HFFc6 (cell line): ENCODE results near the gene RPS17. TPM values are rescaled to one million over a fixed set of nuclear protein-coding genes. Genes with fewer than 3 reads are reported as not detected.

ENCODE experiments used
- DNase-seq: peaks from one replicate; pipeline ENCODE4 v3.0.0-alpha.2; 2018
- H3K27ac Mint-ChIP-seq: 2 replicates; pipeline ENCODE4 v1.8.0; 2020; ENCODE audit warnings: mild to moderate bottlenecking, mixed read lengths
- H3K27me3 Mint-ChIP-seq: 2 replicates; pipeline ENCODE4 v1.8.0; 2021; ENCODE audit warnings: mild to moderate bottlenecking, moderate library complexity, mixed read lengths; ENCODE audit not compliant: insufficient read depth
- H3K36me3 Mint-ChIP-seq: 2 replicates; pipeline ENCODE4 v1.8.0; 2021; ENCODE audit warnings: low read depth, mixed read lengths
- H3K4me1 Mint-ChIP-seq: 2 replicates; pipeline ENCODE4 v1.8.0; 2020; ENCODE audit warnings: low read depth, mixed read lengths
- H3K4me3 Mint-ChIP-seq: 2 replicates; pipeline ENCODE4 v1.8.0; 2020; ENCODE audit warnings: mild to moderate bottlenecking, moderate library complexity, mixed read lengths
- H3K9me3 Mint-ChIP-seq: 2 replicates; pipeline ENCODE4 v1.8.0; 2020; ENCODE audit warnings: mild to moderate bottlenecking, mixed read lengths
- total RNA-seq, 6 experiments: library from RNA; stranded (reverse); fragmentation: NEBNext Ultra II Directional; extraction: Animal tissue kit (Norgen Biotek cat#: 25700); gene quantifications; 2 replicates in 1 of 6; 3 replicates in 5 of 6; pipeline ENCODE4 v1.2.3, GENCODE V29; 2021
- TF ChIP-seq, protein P1 (sequence below): fragments of 200-600 bp; sonication (generic); IDR thresholded peaks from 2 replicates; pipeline ENCODE4 v1.5.0; 2021; ENCODE audit warnings: antibody characterized with exemption, mild to moderate bottlenecking

Gene RPS17
- total RNA-seq, 6 experiments from 2014 or later = 1,467 to 1,843 (median 1,822) TPM

GRCh38 chr15:82554849-82555248 is 14.6 kb upstream of the RPS17 start:
- Mint-ChIP-seq H3K27ac (no peak overlapping the region), H3K4me3 (no peak overlapping the region), H3K36me3 (no peaks in the 10 kb centered on the region), H3K27me3 (peaks cover 1% of the 10 kb centered on the region), H3K9me3 (no peaks in the 10 kb centered on the region), H3K4me1 (peaks cover 29% of the 10 kb centered on the region)
- TF ChIP-seq, protein P1, sequence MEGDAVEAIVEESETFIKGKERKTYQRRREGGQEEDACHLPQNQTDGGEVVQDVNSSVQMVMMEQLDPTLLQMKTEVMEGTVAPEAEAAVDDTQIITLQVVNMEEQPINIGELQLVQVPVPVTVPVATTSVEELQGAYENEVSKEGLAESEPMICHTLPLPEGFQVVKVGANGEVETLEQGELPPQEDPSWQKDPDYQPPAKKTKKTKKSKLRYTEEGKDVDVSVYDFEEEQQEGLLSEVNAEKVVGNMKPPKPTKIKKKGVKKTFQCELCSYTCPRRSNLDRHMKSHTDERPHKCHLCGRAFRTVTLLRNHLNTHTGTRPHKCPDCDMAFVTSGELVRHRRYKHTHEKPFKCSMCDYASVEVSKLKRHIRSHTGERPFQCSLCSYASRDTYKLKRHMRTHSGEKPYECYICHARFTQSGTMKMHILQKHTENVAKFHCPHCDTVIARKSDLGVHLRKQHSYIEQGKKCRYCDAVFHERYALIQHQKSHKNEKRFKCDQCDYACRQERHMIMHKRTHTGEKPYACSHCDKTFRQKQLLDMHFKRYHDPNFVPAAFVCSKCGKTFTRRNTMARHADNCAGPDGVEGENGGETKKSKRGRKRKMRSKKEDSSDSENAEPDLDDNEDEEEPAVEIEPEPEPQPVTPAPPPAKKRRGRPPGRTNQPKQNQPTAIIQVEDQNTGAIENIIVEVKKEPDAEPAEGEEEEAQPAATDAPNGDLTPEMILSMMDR = no peak
- no peak for DNase-seq

DNA sequence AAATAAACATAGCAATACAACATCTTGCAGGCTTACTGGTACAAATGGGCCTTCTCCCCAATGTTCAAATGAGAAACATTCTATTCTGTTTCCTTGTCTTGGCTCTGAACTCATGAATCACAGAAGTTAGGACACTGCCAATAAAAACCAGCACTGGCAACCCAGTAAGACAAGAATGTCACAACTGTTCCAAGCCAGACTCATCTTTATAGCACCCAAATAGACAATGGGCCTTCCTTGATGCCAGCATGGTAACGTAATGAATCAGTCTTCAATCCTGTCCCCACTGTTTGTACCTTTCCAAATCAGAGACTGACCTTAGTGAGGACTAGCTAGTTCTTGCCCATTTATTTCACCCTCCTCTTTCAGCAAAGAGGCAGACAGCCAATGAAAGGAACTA is 14.1 kb upstream of the RPS17 start:
- Mint-ChIP-seq H3K27ac (peak overlapping the region; percentile 22; the same call in 1 of the 2 replicates), H3K9me3 (no peaks in the 10 kb centered on the region), H3K27me3 (peaks cover 1% of the 10 kb centered on the region), H3K36me3 (no peaks in the 10 kb centered on the region), H3K4me3 (no peak overlapping the region), H3K4me1 (peaks cover 29% of the 10 kb centered on the region)
- TF ChIP-seq, protein P1 = no peak
- DNase-seq = peak; percentile 47

DNA sequence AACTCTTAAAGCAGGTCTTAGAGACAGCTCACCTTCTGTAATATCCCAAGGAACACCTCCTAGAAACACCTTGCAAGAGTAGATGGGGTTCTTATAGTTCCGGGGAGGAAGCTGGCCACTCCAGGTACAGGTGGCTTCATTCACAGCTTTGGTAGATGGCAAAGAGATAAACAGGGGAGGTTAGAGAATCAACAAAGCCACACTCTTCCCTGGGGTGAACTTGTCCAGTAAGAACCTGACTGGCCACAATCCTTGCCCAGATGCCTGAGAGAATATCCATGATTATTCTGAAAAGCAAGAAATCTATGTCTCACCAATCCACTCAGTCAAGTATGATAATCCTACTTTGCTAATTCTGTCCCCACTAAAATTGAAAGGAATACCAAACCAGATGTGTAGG is 13.6 kb upstream of the RPS17 start:
- no peaks in the 10 kb centered on the region for H3K9me3 Mint-ChIP-seq
- no peak for DNase-seq
- H3K36me3 Mint-ChIP-seq = no peaks in the 10 kb centered on the region
- peaks cover 1% of the 10 kb centered on the region for H3K27me3 Mint-ChIP-seq
- TF ChIP-seq, protein P1 = no peak
- H3K4me1 Mint-ChIP-seq = peaks cover 29% of the 10 kb centered on the region
- H3K4me3 Mint-ChIP-seq = no peak overlapping the region
- H3K27ac Mint-ChIP-seq = no peak overlapping the region

DNA sequence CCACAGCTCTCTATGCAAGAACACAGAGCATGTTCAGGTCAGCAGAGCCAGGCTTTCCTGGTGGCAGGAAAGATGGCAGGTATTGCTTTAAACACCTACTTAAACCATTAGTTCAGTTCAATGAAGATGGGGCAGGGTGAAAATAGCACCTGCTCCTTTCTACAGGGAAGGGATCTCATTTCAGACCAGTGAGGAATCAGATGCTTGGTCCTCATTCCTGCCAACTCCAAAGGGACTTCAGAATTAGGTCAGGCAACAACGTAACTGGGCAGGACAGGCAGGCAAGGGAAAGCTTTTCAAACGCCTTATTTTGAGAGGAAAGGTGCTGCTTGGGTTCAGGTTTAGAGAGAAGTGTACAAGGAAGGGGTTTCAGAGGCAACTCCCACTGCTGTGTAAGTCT is 12.6 kb upstream of the RPS17 start:
- Mint-ChIP-seq H3K9me3 (no peaks in the 10 kb centered on the region), H3K27ac (no peak overlapping the region), H3K4me3 (no peak overlapping the region), H3K27me3 (peaks cover 1% of the 10 kb centered on the region), H3K4me1 (peaks cover 29% of the 10 kb centered on the region), H3K36me3 (no peaks in the 10 kb centered on the region)
- TF ChIP-seq, protein P1 = no peak
- no peak for DNase-seq

- Mint-ChIP-seq H3K27ac (no peak overlapping the region), H3K4me3 (no peak overlapping the region), H3K4me1 (peaks cover 29% of the 10 kb centered on the region), H3K27me3 (no peaks in the 10 kb centered on the region; the same call in 1 of the 2 replicates), H3K9me3 (no peaks in the 10 kb centered on the region), H3K36me3 (no peaks in the 10 kb centered on the region)
- TF ChIP-seq, protein P1 = no peak
- DNase-seq = no peak
Measured at GRCh38 chr15:82551646-82552247, 11.5 kb upstream of the RPS17 start.
